Activated CD4-positive, alpha-beta memory T cell treated with anti-CD3 and anti-CD28 coated beads, Interleukin-2, amount 10 ng/mL, durations not matched to agents 7 days and 5 days (primary cell): Measurements from ENCODE around the gene CHST9. TPM values are rescaled to one million over a fixed set of nuclear protein-coding genes. Genes with fewer than 3 reads are reported as not detected.

Source experiments
- CTCF ChIA-PET: fragments of 350-600 bp; sonication (Branson Sonifier 250); formaldehyde crosslinking; loops from one replicate; lab custom pipeline; 2021; ENCODE audit warnings: antibody characterized with exemption, inconsistent platforms; lab: Charles Lee
- POLR2A ChIA-PET: fragments of 350-600 bp; sonication (Branson Sonifier 250); formaldehyde crosslinking; loops from one replicate; lab custom pipeline; 2021; ENCODE audit warnings: antibody characterized with exemption; lab: Charles Lee
- DNase-seq: peaks from one replicate; pipeline ENCODE4 v3.0.0-alpha.2; 2020
- H3K27ac Mint-ChIP-seq: one replicate; pipeline ENCODE4 v1.8.0; 2021; ENCODE audit warnings: mild to moderate bottlenecking, mixed read lengths
- H3K27me3 Mint-ChIP-seq: one replicate; pipeline ENCODE4 v1.8.0; 2021; ENCODE audit warnings: mixed read lengths
- H3K36me3 Mint-ChIP-seq: one replicate; pipeline ENCODE4 v1.8.0; 2021; ENCODE audit warnings: low read depth, mixed read lengths
- H3K4me1 Mint-ChIP-seq: one replicate; pipeline ENCODE4 v1.8.0; 2021; ENCODE audit warnings: mixed read lengths
- H3K4me3 Mint-ChIP-seq: one replicate; pipeline ENCODE4 v1.8.0; 2021; ENCODE audit warnings: mild to moderate bottlenecking, mixed read lengths
- H3K9me3 Mint-ChIP-seq: one replicate; pipeline ENCODE4 v1.8.0; 2021; ENCODE audit warnings: mixed read lengths
- total RNA-seq, 2 experiments: library from RNA; stranded (reverse); gene quantifications; one replicate each; pipeline ENCODE4 v1.2.3, GENCODE V29; 2021

Gene CHST9
- total RNA-seq, 2 experiments from 2014 or later = not detected

DNA sequence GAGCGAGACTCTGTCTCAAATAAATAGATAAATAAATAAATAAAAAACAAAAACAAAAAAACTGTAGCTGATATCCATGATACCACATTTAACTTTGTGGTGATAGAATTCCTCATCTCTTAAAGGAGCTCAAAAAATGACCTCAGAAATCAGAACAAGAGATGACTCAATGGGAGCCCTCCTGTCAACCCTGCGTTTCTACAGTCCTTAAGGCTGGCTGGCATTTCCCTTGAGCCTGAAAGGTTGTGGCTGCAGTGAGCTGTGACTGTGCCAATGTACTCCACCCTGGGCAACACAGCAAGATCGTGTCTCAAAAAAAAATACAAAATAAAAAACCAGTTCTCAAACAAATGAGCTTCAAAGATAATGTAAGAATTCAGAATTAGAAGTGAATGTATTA lies 40.4 kb downstream of the CHST9 start:
- Mint-ChIP-seq H3K36me3 (no peaks in the 10 kb centered on the region), H3K4me3 (no peak overlapping the region), H3K9me3 (peaks cover 14% of the 10 kb centered on the region), H3K27me3 (no peaks in the 10 kb centered on the region), H3K27ac (no peak overlapping the region), H3K4me1 (no peaks in the 10 kb centered on the region)
- ChIA-PET POLR2A (no interaction called here), CTCF (no interaction called here)
- DNase-seq = no peak

- Mint-ChIP-seq H3K36me3 (no peaks in the 10 kb centered on the region), H3K9me3 (peaks cover 8% of the 10 kb centered on the region), H3K27me3 (no peaks in the 10 kb centered on the region), H3K27ac (no peak overlapping the region), H3K4me1 (no peaks in the 10 kb centered on the region), H3K4me3 (no peak overlapping the region)
- ChIA-PET CTCF (no interaction called here), POLR2A (no interaction called here)
- no peak for DNase-seq
These were observed 41.4 kb downstream of the CHST9 start for GRCh38 chr18:27143580-27144287.

- DNase-seq = no peak
- Mint-ChIP-seq H3K36me3 (no peaks in the 10 kb centered on the region), H3K4me1 (no peaks in the 10 kb centered on the region), H3K27ac (no peak overlapping the region), H3K27me3 (no peaks in the 10 kb centered on the region), H3K9me3 (peaks cover 8% of the 10 kb centered on the region), H3K4me3 (no peak overlapping the region)
- POLR2A ChIA-PET = no interaction called here
- CTCF ChIA-PET = no interaction called here
These were observed 42.2 kb downstream of the CHST9 start for GRCh38 chr18:27142891-27143290.

- Mint-ChIP-seq H3K36me3 (no peaks in the 10 kb centered on the region), H3K27me3 (no peaks in the 10 kb centered on the region), H3K27ac (no peak overlapping the region), H3K9me3 (peaks cover 2% of the 10 kb centered on the region), H3K4me3 (no peak overlapping the region), H3K4me1 (no peaks in the 10 kb centered on the region)
- POLR2A ChIA-PET = no interaction called here
- DNase-seq = no peak
- CTCF ChIA-PET = no interaction called here
These were observed 43.2 kb downstream of the CHST9 start for GRCh38 chr18:27141876-27142275.

- Mint-ChIP-seq H3K9me3 (peaks cover 2% of the 10 kb centered on the region), H3K36me3 (no peaks in the 10 kb centered on the region), H3K27ac (no peak overlapping the region), H3K4me1 (no peaks in the 10 kb centered on the region), H3K27me3 (no peaks in the 10 kb centered on the region), H3K4me3 (no peak overlapping the region)
- CTCF ChIA-PET = no interaction called here
- POLR2A ChIA-PET = no interaction called here
- DNase-seq = no peak
These were observed 47.0 kb downstream of the CHST9 start for GRCh38 chr18:27138079-27138478.

DNA sequence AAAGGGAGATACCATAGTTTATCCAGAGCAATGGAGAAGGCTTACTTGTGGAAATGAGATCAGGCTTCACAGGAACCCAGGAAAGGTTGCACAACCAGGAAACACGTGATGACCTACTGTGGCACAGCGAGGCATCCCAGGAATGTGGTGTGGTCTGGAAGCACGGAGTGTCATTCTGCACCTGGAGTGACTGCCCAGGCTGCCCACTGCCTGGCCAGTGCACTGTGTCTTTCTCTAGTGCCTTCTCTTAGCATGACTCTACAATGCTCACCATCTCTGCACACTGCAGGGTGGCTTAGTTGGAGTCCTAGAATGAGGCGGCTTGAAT lies 48.9 kb downstream of the CHST9 start:
- ChIA-PET POLR2A (no interaction called here), CTCF (no interaction called here)
- Mint-ChIP-seq H3K4me3 (no peak overlapping the region), H3K27ac (no peak overlapping the region), H3K9me3 (peaks cover 2% of the 10 kb centered on the region), H3K4me1 (no peaks in the 10 kb centered on the region), H3K27me3 (no peaks in the 10 kb centered on the region), H3K36me3 (no peaks in the 10 kb centered on the region)
- no peak for DNase-seq

GRCh38 chr18:27135504-27136207 lies 49.5 kb downstream of the CHST9 start:
- no peaks in the 10 kb centered on the region for H3K4me1 Mint-ChIP-seq

GRCh38 chr18:27130065-27130630 lies 55.0 kb downstream of the CHST9 start:
- POLR2A ChIA-PET = no interaction called here

More at GRCh38 chr18:27135504-27136207, 49.5 kb downstream of the CHST9 start:
- Mint-ChIP-seq H3K36me3 (no peaks in the 10 kb centered on the region), H3K4me3 (no peak overlapping the region), H3K27ac (no peak overlapping the region), H3K27me3 (no peaks in the 10 kb centered on the region), H3K9me3 (peaks cover 2% of the 10 kb centered on the region)
- ChIA-PET CTCF (no interaction called here), POLR2A (no interaction called here)
- DNase-seq = no peak

DNA sequence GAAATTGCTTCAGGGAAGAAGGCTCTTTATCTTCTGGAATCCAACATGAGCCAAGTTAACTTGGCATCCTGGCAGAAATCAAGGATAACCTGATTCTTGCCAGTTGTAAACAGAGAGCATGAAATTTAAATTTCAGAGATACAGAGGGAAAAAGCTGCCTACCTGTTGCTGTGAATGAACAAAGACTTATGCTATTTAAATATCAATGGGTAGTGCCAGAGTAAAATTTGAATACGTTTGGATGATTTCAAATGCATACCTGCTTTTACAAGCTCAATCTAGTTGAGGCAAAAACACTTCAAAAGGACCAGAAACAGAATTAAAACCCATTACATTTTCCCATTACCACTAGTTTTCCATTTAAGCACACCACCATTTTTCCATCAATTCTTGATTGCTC lies 60.9 kb downstream of the CHST9 start:
- Mint-ChIP-seq H3K9me3 (peaks cover 3% of the 10 kb centered on the region), H3K27ac (no peak overlapping the region), H3K4me1 (no peaks in the 10 kb centered on the region), H3K27me3 (no peaks in the 10 kb centered on the region), H3K36me3 (no peaks in the 10 kb centered on the region), H3K4me3 (no peak overlapping the region)
- ChIA-PET POLR2A (no interaction called here), CTCF (no interaction called here)
- DNase-seq = no peak

More at GRCh38 chr18:27130065-27130630, 55.0 kb downstream of the CHST9 start:
- Mint-ChIP-seq H3K27me3 (no peaks in the 10 kb centered on the region), H3K36me3 (no peaks in the 10 kb centered on the region), H3K4me3 (no peak overlapping the region), H3K27ac (no peak overlapping the region), H3K9me3 (peaks cover 6% of the 10 kb centered on the region), H3K4me1 (no peaks in the 10 kb centered on the region)
- CTCF ChIA-PET = no interaction called here
- DNase-seq = no peak

DNA sequence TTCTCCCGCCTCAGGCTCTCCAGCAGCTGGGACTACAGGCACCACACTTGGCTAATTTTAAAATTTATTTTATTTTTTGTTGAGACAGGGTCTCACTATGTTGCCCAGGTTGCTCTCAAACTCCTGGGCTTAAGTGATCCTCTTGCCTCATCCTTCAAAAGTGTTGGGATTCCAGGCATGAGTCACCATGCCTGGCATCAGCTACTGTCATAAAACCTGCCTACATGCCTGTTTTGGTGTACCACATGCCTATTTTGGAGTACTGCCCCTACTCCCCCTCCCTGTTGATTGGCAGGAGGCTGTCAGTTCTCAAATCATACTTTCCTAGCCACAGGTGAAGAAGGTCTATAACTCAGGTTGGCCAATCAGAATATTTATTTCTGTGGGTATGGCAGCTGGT lies 64.0 kb downstream of the CHST9 start:
- no peaks in the 10 kb centered on the region for H3K27me3 Mint-ChIP-seq
- peaks cover 2% of the 10 kb centered on the region for H3K9me3 Mint-ChIP-seq
- H3K4me1 Mint-ChIP-seq = no peaks in the 10 kb centered on the region

DNA sequence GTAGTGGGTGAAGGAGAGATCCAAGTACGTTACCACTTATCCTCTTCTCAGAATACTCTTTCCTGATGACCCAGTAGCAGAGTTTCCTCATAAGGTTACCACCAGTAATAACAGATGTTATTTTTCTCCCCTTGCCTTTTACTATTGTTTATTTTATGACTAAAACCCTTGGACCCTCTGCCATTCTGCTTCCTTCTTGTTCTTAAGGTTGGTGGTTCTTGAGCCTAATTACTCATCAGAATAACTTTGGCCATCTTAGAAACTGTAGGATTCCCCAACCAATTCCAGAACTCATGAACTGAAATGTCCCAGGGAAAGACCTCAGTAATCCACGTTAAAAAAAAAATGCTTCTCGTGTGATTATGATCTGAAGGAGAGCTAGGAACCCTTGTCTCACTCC lies 64.9 kb downstream of the CHST9 start:
- Mint-ChIP-seq H3K9me3 (peaks cover 2% of the 10 kb centered on the region), H3K27me3 (no peaks in the 10 kb centered on the region), H3K4me1 (no peaks in the 10 kb centered on the region), H3K27ac (no peak overlapping the region), H3K4me3 (no peak overlapping the region), H3K36me3 (no peaks in the 10 kb centered on the region)
- ChIA-PET CTCF (interaction anchor here (0.6 kb wide), 1 partner anchor 487 kb away, joined by 3 read pairs; no protein-coding TSS in a partner anchor), POLR2A (no interaction called here)
- no peak for DNase-seq

More for the DNA sequence above, 64.0 kb downstream of the CHST9 start:
- Mint-ChIP-seq H3K36me3 (no peaks in the 10 kb centered on the region), H3K27ac (no peak overlapping the region), H3K4me3 (no peak overlapping the region)
- CTCF ChIA-PET = interaction anchor here (0.6 kb wide), 1 partner anchor 486 kb away, joined by 3 read pairs; no protein-coding TSS in a partner anchor
- POLR2A ChIA-PET = no interaction called here
- DNase-seq = no peak

- H3K4me3 Mint-ChIP-seq = no peak overlapping the region
These were observed 66.1 kb downstream of the CHST9 start for GRCh38 chr18:27118973-27119372.

GRCh38 chr18:27114842-27115241 lies 70.3 kb downstream of the CHST9 start:
- Mint-ChIP-seq H3K4me3 (no peak overlapping the region), H3K36me3 (no peaks in the 10 kb centered on the region), H3K9me3 (peaks cover 2% of the 10 kb centered on the region), H3K4me1 (no peaks in the 10 kb centered on the region), H3K27me3 (no peaks in the 10 kb centered on the region), H3K27ac (no peak overlapping the region)
- DNase-seq = no peak
- CTCF ChIA-PET = no interaction called here
- POLR2A ChIA-PET = no interaction called here

More at GRCh38 chr18:27118973-27119372, 66.1 kb downstream of the CHST9 start:
- H3K36me3 Mint-ChIP-seq = no peaks in the 10 kb centered on the region
- no peaks in the 10 kb centered on the region for H3K4me1 Mint-ChIP-seq
- no peak overlapping the region for H3K27ac Mint-ChIP-seq
- CTCF ChIA-PET = no interaction called here
- DNase-seq = no peak
- H3K27me3 Mint-ChIP-seq = no peaks in the 10 kb centered on the region
- H3K9me3 Mint-ChIP-seq = peaks cover 2% of the 10 kb centered on the region
- POLR2A ChIA-PET = no interaction called here
